ENCODE measurements around the gene OR5I1.
"Not testable (repeated sequence)": the region's sequence is repeated elsewhere in the genome, so short reads cannot be mapped to it uniquely, and the experiment has no call there.

The OR5I1 gene

GRCh38 chr11:55936300-55936699, at the start of gene OR5I1:
TSS of gene OR5I1 (minus strand) at chr11:55936400. CDS start at chr11:55936400, 0 bp downstream.
- no peak for DNase-seq

GRCh38 chr11:55970935-55971334, 34.7 kb upstream of the OR5I1 start:
- no peak for DNase-seq

GRCh38 chr11:55969845-55970244, 33.6 kb upstream of the OR5I1 start, which contains the start of gene OR10AG1:
TSS of gene OR10AG1 (minus strand) at chr11:55969945. CDS start at chr11:55969907, 38 bp downstream.
- DNase-seq, result no peak

- no peak for DNase-seq
These were observed 31.7 kb upstream of the OR5I1 start for GRCh38 chr11:55967914-55968313.

GRCh38 chr11:55966391-55966790, 30.2 kb upstream of the OR5I1 start:
- DNase-seq, result peak; percentile 64

GRCh38 chr11:55956521-55956920, 20.3 kb upstream of the OR5I1 start:
- DNase-seq, result peak; percentile 81

- DNase-seq, result peak; percentile 60
These were observed 13.1 kb upstream of the OR5I1 start for GRCh38 chr11:55949330-55949729.

- DNase-seq, result no peak
These were observed 6.7 kb upstream of the OR5I1 start for GRCh38 chr11:55942785-55943392.

- no peak for DNase-seq
These were observed 15.7 kb downstream of the OR5I1 start for GRCh38 chr11:55920537-55920936.

GRCh38 chr11:55914482-55914881, 21.7 kb downstream of the OR5I1 start, which contains the start of gene OR5W2:
TSS of gene OR5W2 (minus strand) at chr11:55914582. CDS start at chr11:55914582, 0 bp downstream.
- no peak for DNase-seq

GRCh38 chr11:55902308-55902707, 33.9 kb downstream of the OR5I1 start:
- no peak for DNase-seq

GRCh38 chr11:55895216-55895615, 41.0 kb downstream of the OR5I1 start:
- DNase-seq, result no peak

GRCh38 chr11:55885481-55885880, 50.7 kb downstream of the OR5I1 start:
- DNase-seq, result not testable (repeated sequence)
